A204.1 (cell line): ENCODE data around the gene BHLHE23.

Experiments
- FAIRE-seq: peaks from 2 replicates; lab custom pipeline; 2012; peaks lifted over from hg19 to GRCh38; lab: Jason Lieb, UNC

BHLHE23 gene

GRCh38 chr20:63009045-63009961 lies 2.5 kb upstream of the BHLHE23 start:
- FAIRE-seq = no peak

- no peak for FAIRE-seq
Observed at GRCh38 chr20:63008541-63009044, 1.8 kb upstream of the BHLHE23 start.

GRCh38 chr20:63007646-63008488 lies 1.1 kb upstream of the BHLHE23 start:
- no peak for FAIRE-seq

- no peak for FAIRE-seq
Observed at GRCh38 chr20:63007360-63007645, 539 bp upstream of the BHLHE23 start.

- no peak for FAIRE-seq
Observed at GRCh38 chr20:63005862-63006539, 763 bp downstream of the BHLHE23 start.

GRCh38 chr20:63005365-63005861 lies 1.4 kb downstream of the BHLHE23 start:
- no peak for FAIRE-seq

- FAIRE-seq = no peak
Observed at GRCh38 chr20:63004607-63005364, 2.0 kb downstream of the BHLHE23 start.

- FAIRE-seq = no peak
Observed at GRCh38 chr20:63003546-63003945, 3.2 kb downstream of the BHLHE23 start.

GRCh38 chr20:63002511-63002910 lies 4.3 kb downstream of the BHLHE23 start:
- no peak for FAIRE-seq

- FAIRE-seq = no peak
Observed at GRCh38 chr20:63000958-63001357, 5.8 kb downstream of the BHLHE23 start.

- FAIRE-seq = no peak
Observed at GRCh38 chr20:63000036-63000435, 6.7 kb downstream of the BHLHE23 start.

GRCh38 chr20:62999580-62999979 lies 7.2 kb downstream of the BHLHE23 start:
- no peak for FAIRE-seq

- FAIRE-seq = no peak
Observed at GRCh38 chr20:62998449-62998848, 8.3 kb downstream of the BHLHE23 start.

GRCh38 chr20:62997417-62998035 lies 9.2 kb downstream of the BHLHE23 start:
- no peak for FAIRE-seq

- no peak for FAIRE-seq
Observed at GRCh38 chr20:62996596-62996982, 10.2 kb downstream of the BHLHE23 start.

GRCh38 chr20:62995898-62996595 lies 10.7 kb downstream of the BHLHE23 start:
- no peak for FAIRE-seq

- no peak for FAIRE-seq
Observed at GRCh38 chr20:62995481-62995880, 11.3 kb downstream of the BHLHE23 start.

- no peak for FAIRE-seq
Observed at GRCh38 chr20:62994869-62995281, 11.9 kb downstream of the BHLHE23 start.

GRCh38 chr20:62993856-62994494 lies 12.8 kb downstream of the BHLHE23 start:
- no peak for FAIRE-seq

GRCh38 chr20:62991863-62992262 lies 14.9 kb downstream of the BHLHE23 start:
- FAIRE-seq = no peak
